CD4-positive, alpha-beta T cell (primary cell): Measurements from ENCODE around the gene ABCG8. TPM values are rescaled to one million over a fixed set of nuclear protein-coding genes. Genes with fewer than 3 reads are reported as not detected.

Source experiments
- ATAC-seq: fragments of 200-7000 bp; cut with Tn5 transposase; one replicate; pipeline ENCODE4 v1.10.0; 2022; ENCODE audit warnings: mild to moderate bottlenecking; ENCODE audit not compliant: poor library complexity
- CTCF ChIA-PET: fragments of 350-600 bp; sonication (Branson Sonifier 250); formaldehyde crosslinking; loops from one replicate; lab custom pipeline; 2021; ENCODE audit warnings: antibody characterized with exemption, inconsistent platforms; lab: Charles Lee
- POLR2A ChIA-PET: fragments of 350-600 bp; sonication (Branson Sonifier 250); formaldehyde crosslinking; loops from one replicate; lab custom pipeline; 2021; ENCODE audit warnings: antibody characterized with exemption, inconsistent platforms; lab: Charles Lee
- DNase-seq, 14 experiments: peaks; one replicate each; pipeline ENCODE4 v3.0.0-alpha.2; 2013 to 2020; ENCODE audit warnings: mixed read lengths in 2 of 14
- H3K27ac ChIP-seq, 2 donors: one replicate each; pipeline versions ENCODE4 v1.5.1 to v1.7.0; 2013; ENCODE audit warnings: low read length in 2 of 2, low read depth in 1 of 2, mild to moderate bottlenecking in 1 of 2
- H3K27me3 ChIP-seq, 2 experiments: 1 replicate in 1 of 2; 2 replicates in 1 of 2; pipeline versions ENCODE4 v1.6.1 to v1.7.0; 2013; ENCODE audit warnings: low read length in 2 of 2, control low read depth in 1 of 2, mild to moderate bottlenecking in 1 of 2, moderate library complexity in 1 of 2; ENCODE audit not compliant: insufficient read depth in 2 of 2, control insufficient read depth in 1 of 2
- H3K36me3 ChIP-seq: one replicate; pipeline ENCODE4 v1.6.1; 2013; ENCODE audit warnings: low read length, control low read depth; ENCODE audit not compliant: insufficient read depth
- H3K4me1 ChIP-seq: one replicate; pipeline ENCODE4 v1.6.1; 2013; ENCODE audit warnings: low read length, control low read depth; ENCODE audit not compliant: insufficient read depth
- H3K4me3 ChIP-seq: one replicate; pipeline ENCODE4 v1.5.1; 2013; ENCODE audit warnings: mild to moderate bottlenecking, low read length, moderate library complexity
- H3K9me3 ChIP-seq, 2 experiments: 1 replicate in 1 of 2; 2 replicates in 1 of 2; pipeline versions ENCODE4 v1.6.1 to v1.7.0; 2013; ENCODE audit warnings: low read length in 2 of 2, mild to moderate bottlenecking in 2 of 2, control low read depth in 1 of 2, moderate library complexity in 1 of 2; ENCODE audit not compliant: control insufficient read depth in 1 of 2, insufficient read depth in 1 of 2
- H3K27ac Mint-ChIP-seq: one replicate; pipeline ENCODE4 v1.8.0; 2020; ENCODE audit warnings: mixed read lengths
- H3K27me3 Mint-ChIP-seq: one replicate; pipeline ENCODE4 v1.8.0; 2021; ENCODE audit warnings: mixed read lengths
- H3K36me3 Mint-ChIP-seq: one replicate; pipeline ENCODE4 v1.8.0; 2021; ENCODE audit warnings: low read depth, mixed read lengths
- H3K4me1 Mint-ChIP-seq: one replicate; pipeline ENCODE4 v1.8.0; 2021; ENCODE audit warnings: low read depth, mixed read lengths
- H3K4me3 Mint-ChIP-seq: one replicate; pipeline ENCODE4 v1.8.0; 2020; ENCODE audit warnings: mild to moderate bottlenecking, mixed read lengths
- H3K9me3 Mint-ChIP-seq: one replicate; pipeline ENCODE4 v1.8.0; 2020; ENCODE audit warnings: mixed read lengths
- CTCF ChIP-seq: fragments of 200-600 bp; IDR thresholded peaks from one replicate; pipeline ENCODE4 v1.8.0; 2022; ENCODE audit warnings: antibody characterized with exemption, mild to moderate bottlenecking
- intact Hi-C, 2 experiments: fragments of 100-400 bp; cut with DNase I in 1 of 2; cut with micrococcal nuclease in 1 of 2; formaldehyde crosslinking; loops; one replicate each; pipeline versions ENCODE4 v1.15.1 to v1.9.0; 2023 to 2025; cut with DNase I, micrococcal nuclease
- total RNA-seq, 174 experiments: library from RNA in 2 of 174; stranded (reverse) in 2 of 174; gene quantifications; one replicate each; pipeline ENCODE4 v1.2.3 and lab custom pipeline; 2021 to 2026

The ABCG8 gene
- total RNA-seq, 2 experiments from 2014 or later, result not detected

DNA sequence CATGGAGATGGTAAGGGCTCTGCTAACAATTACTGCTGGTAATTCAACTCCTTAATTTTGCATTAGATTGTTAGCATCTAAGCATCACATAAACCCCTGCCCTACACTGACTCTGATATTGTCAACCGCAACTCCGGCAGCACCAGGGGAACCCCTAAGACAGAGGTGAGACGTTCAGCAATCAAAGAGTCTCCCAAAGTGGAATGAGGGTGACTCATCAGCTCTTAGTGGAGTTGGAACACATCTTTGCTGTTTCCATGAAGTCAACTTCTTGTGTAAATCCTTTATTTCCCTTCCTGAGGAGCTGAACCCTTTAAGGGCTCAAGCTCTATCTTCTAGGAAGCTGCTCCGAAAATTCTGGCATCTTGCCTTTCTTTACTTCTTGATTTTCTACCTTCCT is 52.1 kb downstream of the ABCG8 start:
- H3K36me3 ChIP-seq, result peaks cover 74% of the 10 kb centered on the region
- DNase-seq (no peak), ATAC-seq (no peak)
- no peak for TF ChIP-seq CTCF
- H3K9me3 Mint-ChIP-seq, result no peaks in the 10 kb centered on the region
- no peaks in the 10 kb centered on the region for H3K4me1 Mint-ChIP-seq
- POLR2A ChIA-PET, result no interaction called here
- H3K4me3 ChIP-seq, result no peak overlapping the region
- CTCF ChIA-PET, result no interaction called here
- H3K9me3 ChIP-seq, result no peaks in the 10 kb centered on the region
- H3K36me3 Mint-ChIP-seq, result peaks cover 90% of the 10 kb centered on the region
- no peak overlapping the region for H3K27ac ChIP-seq
- H3K4me1 ChIP-seq, result no peaks in the 10 kb centered on the region
- H3K27me3 ChIP-seq, result no peaks in the 10 kb centered on the region
- no peak overlapping the region for H3K27ac Mint-ChIP-seq
- no peaks in the 10 kb centered on the region for H3K27me3 Mint-ChIP-seq
- H3K4me3 Mint-ChIP-seq, result no peak overlapping the region
- intact Hi-C loops, result no loop called here

- no peaks in the 10 kb centered on the region for H3K9me3 Mint-ChIP-seq
- H3K27me3 Mint-ChIP-seq, result no peaks in the 10 kb centered on the region
- ChIA-PET CTCF (interaction anchor here (0.6 kb wide), 1 partner anchor 199 kb away, joined by 4 read pairs; no protein-coding TSS in a partner anchor), POLR2A (no interaction called here)
- DNase-seq (no peak), ATAC-seq (no peak)
- intact Hi-C loops, result no loop called here
- Histone ChIP-seq H3K4me1 (no peaks in the 10 kb centered on the region), H3K4me3 (no peak overlapping the region), H3K27me3 (no peaks in the 10 kb centered on the region), H3K9me3 (no peaks in the 10 kb centered on the region), H3K27ac (no peak overlapping the region), H3K36me3 (peaks cover 83% of the 10 kb centered on the region)
- no peaks in the 10 kb centered on the region for H3K4me1 Mint-ChIP-seq
- no peak overlapping the region for H3K27ac Mint-ChIP-seq
- H3K4me3 Mint-ChIP-seq, result no peak overlapping the region
- peaks cover 93% of the 10 kb centered on the region for H3K36me3 Mint-ChIP-seq
- TF ChIP-seq CTCF, result no peak
These were observed 56.0 kb downstream of the ABCG8 start for GRCh38 chr2:43894743-43895142.

- no peak for TF ChIP-seq CTCF
- H3K36me3 ChIP-seq, result peaks cover 79% of the 10 kb centered on the region
- H3K27me3 ChIP-seq, result no peaks in the 10 kb centered on the region
- H3K27ac Mint-ChIP-seq, result no peak overlapping the region
- ChIA-PET CTCF (interaction anchor here (1.4 kb wide), 1 partner anchor 19 kb away, joined by 3 read pairs; no protein-coding TSS in a partner anchor), POLR2A (no interaction called here)
- H3K4me3 Mint-ChIP-seq, result no peak overlapping the region
- no peaks in the 10 kb centered on the region for H3K27me3 Mint-ChIP-seq
- no peaks in the 10 kb centered on the region for H3K4me1 ChIP-seq
- no peak for DNase-seq
- no peaks in the 10 kb centered on the region for H3K9me3 Mint-ChIP-seq
- intact Hi-C loops, result no loop called here
- H3K36me3 Mint-ChIP-seq, result peaks cover 93% of the 10 kb centered on the region
- H3K9me3 ChIP-seq, result no peaks in the 10 kb centered on the region
- no peak for ATAC-seq
- no peaks in the 10 kb centered on the region for H3K4me1 Mint-ChIP-seq
- no peak overlapping the region for H3K27ac ChIP-seq
- H3K4me3 ChIP-seq, result no peak overlapping the region
These were observed 58.1 kb downstream of the ABCG8 start for GRCh38 chr2:43896906-43897305.
